Measurements from ENCODE around the gene FHL3. TPM values are rescaled to one million over a fixed set of nuclear protein-coding genes. Genes with fewer than 3 reads are reported as not detected.

FHL3 gene
- total and polyA plus RNA-seq, 2 donors (not counting 3 experiments of a cell fraction or from before 2014, with no cell fraction given), result 26.1 to 58.7 TPM

- ChIA-PET POLR2A (no interaction called here), CTCF (interaction anchor here (1.3 kb wide), 1 partner anchor 10 kb away, joined by 4 read pairs; no protein-coding TSS in a partner anchor)
- intact Hi-C loops (cut with micrococcal nuclease) (no loop called here), dilution Hi-C loops (cut with MboI; ENCODE audit: extremely low pct_ligation_motif_present, low sequenced_read_pairs) (no loop called here)
- Histone ChIP-seq H4K20me1 (replicated peaks; ENCODE audit: control insufficient read depth, extremely low read depth, insufficient read depth, low read length) (no peaks in the 10 kb centered on the region), H3K4me3 (replicated peaks in 1 of 3; ENCODE audit: insufficient read depth in 1 of 3, low read depth in 1 of 3, low read length in 3 of 3) (no peak overlapping the region), H3K36me3 (ENCODE audit: control insufficient read depth in 2 of 2, extremely low read depth in 1 of 2, insufficient read depth in 2 of 2, low read length in 2 of 2) (no peaks in the 10 kb centered on the region), H2AFZ (ENCODE audit: low read depth, low read length) (no peak overlapping the region), H3K4me1 (ENCODE audit: control insufficient read depth, extremely low read depth, insufficient read depth, low read length) (peaks cover 7% of the 10 kb centered on the region), H3K27ac (ENCODE audit: insufficient read depth, low read depth, low read length) (no peak overlapping the region), H3K79me2 (ENCODE audit: control insufficient read depth, insufficient read depth, low read length) (no peaks in the 10 kb centered on the region), H3K9ac (replicated peaks; ENCODE audit: extremely low read depth, insufficient read depth, low read length) (no peak overlapping the region), H3K9me1 (replicated peaks; ENCODE audit: control insufficient read depth, extremely low read depth, insufficient read depth, low read length) (no peaks in the 10 kb centered on the region), H3K4me2 (ENCODE audit: insufficient read depth, low read length) (no peak overlapping the region), H3K27me3 (ENCODE audit: control insufficient read depth in 2 of 2, insufficient read depth in 2 of 2, low read length in 2 of 2) (peaks cover 45 to 64% of the 10 kb centered on the region in 2 experiments), H3K9me3 (replicated peaks; ENCODE audit: control insufficient read depth, insufficient read depth, low read length) (no peaks in the 10 kb centered on the region)
- no peak for FAIRE-seq
- BruUV-seq (replicated peaks), result no TSS peak
- DNase-seq (ENCODE audit: low read depth, low spot score), result no peak
- TF ChIP-seq MAX (IDR thresholded peaks at IDR 0.05; ENCODE audit: insufficient read depth, insufficient read length) (no peak), POLR2A (IDR thresholded peaks at IDR 0.05; ENCODE audit: low read depth, low read length) (no peak), POLR2AphosphoS5 (IDR thresholded peaks at IDR 0.05; ENCODE audit: insufficient read depth, low read depth, low read length) (no peak), GATA2 (IDR thresholded peaks at IDR 0.05; ENCODE audit: insufficient read depth, insufficient read length, low read depth, low read length) (no peak)
These were observed 37.9 kb upstream of the FHL3 start for GRCh38 chr1:38043036-38043747.

GRCh38 chr1:38041936-38042834 lies 36.9 kb upstream of the FHL3 start:
- TF ChIP-seq GATA2 (IDR thresholded peaks at IDR 0.05; ENCODE audit: insufficient read depth, insufficient read length, low read depth, low read length), result no peak
- no peak for TF ChIP-seq JUN (IDR thresholded peaks at IDR 0.05; ENCODE audit: borderline replicate concordance, insufficient read depth, insufficient read length, low read depth)
- TF ChIP-seq FOS (IDR thresholded peaks at IDR 0.05; ENCODE audit: borderline replicate concordance, insufficient read depth, low read length), result no peak
- H4K20me1 ChIP-seq (replicated peaks; ENCODE audit: control insufficient read depth, extremely low read depth, insufficient read depth, low read length), result no peaks in the 10 kb centered on the region
- dilution Hi-C loops (cut with MboI; ENCODE audit: extremely low pct_ligation_motif_present, low sequenced_read_pairs), result no loop called here
- H2AFZ ChIP-seq (ENCODE audit: low read depth, low read length), result no peak overlapping the region
- intact Hi-C loops (cut with micrococcal nuclease), result no loop called here
- DNase-seq (ENCODE audit: low read depth, low spot score) (no peak), FAIRE-seq (no peak)
- no peaks in the 10 kb centered on the region for H3K9me3 ChIP-seq (replicated peaks; ENCODE audit: control insufficient read depth, insufficient read depth, low read length)
- POLR2A ChIA-PET, result interaction anchor here (0.7 kb wide), 1 partner anchor 793 kb away, joined by 4 read pairs; no protein-coding TSS in a partner anchor
- no peaks in the 10 kb centered on the region for H3K9me1 ChIP-seq (replicated peaks; ENCODE audit: control insufficient read depth, extremely low read depth, insufficient read depth, low read length)
- CTCF ChIA-PET, result interaction anchor here (0.6 to 3.4 kb wide), 4 partner anchors 8 to 793 kb away, joined by 3 to 16 read pairs (median 4); no protein-coding TSS in a partner anchor
- peaks cover 42 to 55% of the 10 kb centered on the region in 2 experiments for H3K27me3 ChIP-seq (ENCODE audit: control insufficient read depth in 2 of 2, insufficient read depth in 2 of 2, low read length in 2 of 2)
- no peak overlapping the region for H3K4me2 ChIP-seq (ENCODE audit: insufficient read depth, low read length)
- peaks cover 3% of the 10 kb centered on the region for H3K4me1 ChIP-seq (ENCODE audit: control insufficient read depth, extremely low read depth, insufficient read depth, low read length)
- H3K9ac ChIP-seq (replicated peaks; ENCODE audit: extremely low read depth, insufficient read depth, low read length), result no peak overlapping the region
- no TSS peak for BruUV-seq (replicated peaks)
- no peaks in the 10 kb centered on the region for H3K79me2 ChIP-seq (ENCODE audit: control insufficient read depth, insufficient read depth, low read length)
- H3K4me3 ChIP-seq (replicated peaks in 1 of 3; ENCODE audit: insufficient read depth in 1 of 3, low read depth in 1 of 3, low read length in 3 of 3), result no peak overlapping the region
- no peaks in the 10 kb centered on the region for H3K36me3 ChIP-seq (ENCODE audit: control insufficient read depth in 2 of 2, extremely low read depth in 1 of 2, insufficient read depth in 2 of 2, low read length in 2 of 2)
- H3K27ac ChIP-seq (ENCODE audit: insufficient read depth, low read depth, low read length), result no peak overlapping the region
